Activated T-helper 2 cell treated with anti-CD3 and anti-CD28 coated beads, Interferon-gamma antibody, Interleukin-2, Interleukin-4, amounts not matched to agents 10 μg/mL and 5 μg/mL and 100 μg/mL, durations not matched to agents 14 hours and 24 hours and 36 hours (primary cell): ENCODE results near the gene SLC25A28. TPM values are rescaled to one million over a fixed set of nuclear protein-coding genes. Genes with fewer than 3 reads are reported as not detected.

Experiments
- DNase-seq: peaks from one replicate; pipeline ENCODE4 v3.0.0; 2021; ENCODE audit warnings: low spot score
- H3K27ac Mint-ChIP-seq: one replicate; pipeline ENCODE4 v1.8.0; 2021; ENCODE audit warnings: mixed read lengths
- H3K27me3 Mint-ChIP-seq: one replicate; pipeline ENCODE4 v1.8.0; 2021; ENCODE audit warnings: low read depth, mixed read lengths
- H3K36me3 Mint-ChIP-seq: one replicate; pipeline ENCODE4 v1.8.0; 2021; ENCODE audit warnings: low read depth, mixed read lengths
- H3K4me1 Mint-ChIP-seq: one replicate; pipeline ENCODE4 v1.8.0; 2021; ENCODE audit warnings: low read depth, mixed read lengths
- H3K4me3 Mint-ChIP-seq: one replicate; pipeline ENCODE4 v1.8.0; 2021; ENCODE audit warnings: low read depth, mild to moderate bottlenecking, moderate library complexity, mixed read lengths
- H3K9me3 Mint-ChIP-seq: one replicate; pipeline ENCODE4 v1.8.0; 2021; ENCODE audit warnings: mixed read lengths
- intact Hi-C: fragments of 100-400 bp; cut with micrococcal nuclease; formaldehyde crosslinking; loops from one replicate; pipeline ENCODE4 v1.15.1; 2023
- total RNA-seq: library from RNA; stranded (reverse); gene quantifications from 2 replicates; pipeline ENCODE4 v1.2.3, GENCODE V29; 2022

SLC25A28 gene
- total RNA-seq, 1 donor from 2014 or later: 46.5 TPM

- Mint-ChIP-seq H3K36me3 (no peaks in the 10 kb centered on the region), H3K9me3 (no peaks in the 10 kb centered on the region), H3K27ac (no peak overlapping the region), H3K4me1 (no peaks in the 10 kb centered on the region), H3K4me3 (no peak overlapping the region), H3K27me3 (peaks cover 27% of the 10 kb centered on the region)
- intact Hi-C loops: no loop called here
- no peak for DNase-seq
Observed at GRCh38 chr10:99564361-99564760, 55.9 kb downstream of the SLC25A28 start.

GRCh38 chr10:99562631-99563030 is 57.6 kb downstream of the SLC25A28 start:
- intact Hi-C loops: no loop called here
- Mint-ChIP-seq H3K27me3 (peaks cover 30% of the 10 kb centered on the region), H3K4me1 (no peaks in the 10 kb centered on the region), H3K4me3 (no peak overlapping the region), H3K9me3 (no peaks in the 10 kb centered on the region), H3K36me3 (no peaks in the 10 kb centered on the region), H3K27ac (no peak overlapping the region)
- no peak for DNase-seq

Other genes with a start within 250 kb of the SLC25A28 start
- 30.1 and 35.1 TPM in 2 replicates for gene GOT1, start 189.8 kb downstream of the SLC25A28 start, total RNA-seq
- gene NKX2-3, start 87.5 kb downstream of the SLC25A28 start, total RNA-seq: not detected in 2 replicates
- 7.5 and 8.2 TPM in 2 replicates for gene ENTPD7, start 39.1 kb upstream of the SLC25A28 start, total RNA-seq
- 33.9 and 35.2 TPM in 2 replicates for gene COX15, start 111.7 kb upstream of the SLC25A28 start, total RNA-seq
- 34.4 and 35.5 TPM in 2 replicates for gene CUTC, start 111.8 kb upstream of the SLC25A28 start, total RNA-seq
- 0.87 and 1.1 TPM in 2 replicates for gene ABCC2, start 162.2 kb upstream of the SLC25A28 start, total RNA-seq